PFSK-1 (cell line): ENCODE data around the gene ZFP1.

Experiments used
- POLR2AphosphoS5 ChIP-seq: IDR thresholded peaks from 2 replicates; pipeline ENCODE4 v1.6.1; 2012; ENCODE audit warnings: low read depth, mild to moderate bottlenecking, control low read depth, low read length, moderate library complexity
- SIN3A ChIP-seq: IDR thresholded peaks from 2 replicates; pipeline ENCODE4 v1.6.1; 2012; ENCODE audit warnings: mild to moderate bottlenecking, low read length, moderate library complexity, borderline replicate concordance; ENCODE audit not compliant: insufficient read depth
- TAF1 ChIP-seq: IDR thresholded peaks from 2 replicates; pipeline ENCODE4 v1.6.1; 2012; ENCODE audit warnings: low read length, control low read depth, borderline replicate concordance; ENCODE audit not compliant: insufficient read depth
- TF ChIP-seq, protein P1 (sequence below), 2 experiments: IDR thresholded peaks; 2 replicates each; pipeline versions ENCODE4 v1.6.1 to v1.8.0; 2011 to 2012; ENCODE audit warnings: low read depth in 2 of 2, low read length in 2 of 2, control low read depth in 1 of 2, inconsistent platforms in 1 of 2, mild to moderate bottlenecking in 1 of 2, moderate library complexity in 1 of 2; ENCODE audit not compliant: insufficient read depth in 1 of 2

- no peak for TF ChIP-seq TAF1
- TF ChIP-seq, protein P1, sequence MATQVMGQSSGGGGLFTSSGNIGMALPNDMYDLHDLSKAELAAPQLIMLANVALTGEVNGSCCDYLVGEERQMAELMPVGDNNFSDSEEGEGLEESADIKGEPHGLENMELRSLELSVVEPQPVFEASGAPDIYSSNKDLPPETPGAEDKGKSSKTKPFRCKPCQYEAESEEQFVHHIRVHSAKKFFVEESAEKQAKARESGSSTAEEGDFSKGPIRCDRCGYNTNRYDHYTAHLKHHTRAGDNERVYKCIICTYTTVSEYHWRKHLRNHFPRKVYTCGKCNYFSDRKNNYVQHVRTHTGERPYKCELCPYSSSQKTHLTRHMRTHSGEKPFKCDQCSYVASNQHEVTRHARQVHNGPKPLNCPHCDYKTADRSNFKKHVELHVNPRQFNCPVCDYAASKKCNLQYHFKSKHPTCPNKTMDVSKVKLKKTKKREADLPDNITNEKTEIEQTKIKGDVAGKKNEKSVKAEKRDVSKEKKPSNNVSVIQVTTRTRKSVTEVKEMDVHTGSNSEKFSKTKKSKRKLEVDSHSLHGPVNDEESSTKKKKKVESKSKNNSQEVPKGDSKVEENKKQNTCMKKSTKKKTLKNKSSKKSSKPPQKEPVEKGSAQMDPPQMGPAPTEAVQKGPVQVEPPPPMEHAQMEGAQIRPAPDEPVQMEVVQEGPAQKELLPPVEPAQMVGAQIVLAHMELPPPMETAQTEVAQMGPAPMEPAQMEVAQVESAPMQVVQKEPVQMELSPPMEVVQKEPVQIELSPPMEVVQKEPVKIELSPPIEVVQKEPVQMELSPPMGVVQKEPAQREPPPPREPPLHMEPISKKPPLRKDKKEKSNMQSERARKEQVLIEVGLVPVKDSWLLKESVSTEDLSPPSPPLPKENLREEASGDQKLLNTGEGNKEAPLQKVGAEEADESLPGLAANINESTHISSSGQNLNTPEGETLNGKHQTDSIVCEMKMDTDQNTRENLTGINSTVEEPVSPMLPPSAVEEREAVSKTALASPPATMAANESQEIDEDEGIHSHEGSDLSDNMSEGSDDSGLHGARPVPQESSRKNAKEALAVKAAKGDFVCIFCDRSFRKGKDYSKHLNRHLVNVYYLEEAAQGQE (IDR thresholded peaks at IDR 0.05; ENCODE audit: insufficient read depth in 1 of 2, low read depth in 2 of 2, low read length in 2 of 2): no peak
- TF ChIP-seq POLR2AphosphoS5: no peak
- TF ChIP-seq SIN3A: no peak
These were observed 69.1 kb downstream of the ZFP1 start for GRCh38 chr16:75217389-75217851.
